ENCODE results near the gene GLOD4.
"Not testable (repeated sequence)": the region's sequence is repeated elsewhere in the genome, so short reads cannot be mapped to it uniquely, and the experiment has no call there.

Gene GLOD4

GRCh38 chr17:781805-782731 lies at the start of gene GLOD4, which contains the start of gene MRM3:
GLOD4 (minus strand) TSS chr17:782280; CDS start chr17:782255, 25 bp downstream.
MRM3 (plus strand) TSS chr17:782353; CDS start chr17:782379, 26 bp downstream.
- Histone ChIP-seq H3K27me3 (no peaks in the 10 kb centered on the region), H3K36me3 (peaks cover 15% of the 10 kb centered on the region), H3K4me1 (ENCODE audit: control insufficient read depth in 1 of 2, insufficient read depth in 1 of 2, low read depth in 1 of 2, low read length in 1 of 2) (peaks cover 11 to 20% of the 10 kb centered on the region in 2 experiments), H3K4me3 (ENCODE audit: low read depth in 1 of 2, low read length in 1 of 2) (peak within 1 kb of the TSS; percentile 93 to 94), H3K27ac (peak within 1 kb of the TSS; percentile 79), H3K9me3 (no peaks in the 10 kb centered on the region)
- peak; percentile 47 for TF ChIP-seq CTCF (IDR thresholded peaks at IDR 0.05)

- H3K4me1 ChIP-seq (ENCODE audit: control insufficient read depth in 1 of 2, insufficient read depth in 1 of 2, low read depth in 1 of 2, low read length in 1 of 2) = no peaks in the 10 kb centered on the region
- no peak for TF ChIP-seq CTCF (IDR thresholded peaks at IDR 0.05)
- no peaks in the 10 kb centered on the region for H3K36me3 ChIP-seq
- H3K27me3 ChIP-seq = no peaks in the 10 kb centered on the region
- no peak overlapping the region for H3K27ac ChIP-seq
- no peak overlapping the region for H3K4me3 ChIP-seq (ENCODE audit: low read depth in 1 of 2, low read length in 1 of 2)
- H3K9me3 ChIP-seq = no peaks in the 10 kb centered on the region
Observed at GRCh38 chr17:830950-831349, 48.9 kb upstream of the GLOD4 start.

- TF ChIP-seq CTCF (IDR thresholded peaks at IDR 0.05) = no peak
- Histone ChIP-seq H3K27ac (no peak overlapping the region), H3K4me3 (ENCODE audit: low read depth in 1 of 2, low read length in 1 of 2) (no peak overlapping the region), H3K27me3 (no peaks in the 10 kb centered on the region), H3K9me3 (no peaks in the 10 kb centered on the region), H3K4me1 (ENCODE audit: control insufficient read depth in 1 of 2, insufficient read depth in 1 of 2, low read depth in 1 of 2, low read length in 1 of 2) (no peaks in the 10 kb centered on the region), H3K36me3 (no peaks in the 10 kb centered on the region)
Observed at GRCh38 chr17:830381-830780, 48.3 kb upstream of the GLOD4 start.

GRCh38 chr17:829614-830013 lies 47.5 kb upstream of the GLOD4 start:
- H3K4me1 ChIP-seq (ENCODE audit: control insufficient read depth in 1 of 2, insufficient read depth in 1 of 2, low read depth in 1 of 2, low read length in 1 of 2); H3K27ac ChIP-seq; H3K27me3 ChIP-seq; H3K36me3 ChIP-seq; H3K9me3 ChIP-seq; H3K4me3 ChIP-seq (ENCODE audit: low read depth in 1 of 2, low read length in 1 of 2): not testable (repeated sequence)

GRCh38 chr17:828761-829160 lies 46.7 kb upstream of the GLOD4 start:
- no peak for TF ChIP-seq CTCF (IDR thresholded peaks at IDR 0.05)
- Histone ChIP-seq H3K27ac (no peak overlapping the region), H3K36me3 (no peaks in the 10 kb centered on the region)

GRCh38 chr17:826778-827177 lies 44.7 kb upstream of the GLOD4 start:
- H3K4me1 ChIP-seq (ENCODE audit: control insufficient read depth in 1 of 2, insufficient read depth in 1 of 2, low read depth in 1 of 2, low read length in 1 of 2) = no peaks in the 10 kb centered on the region
- H3K36me3 ChIP-seq = no peaks in the 10 kb centered on the region
- no peaks in the 10 kb centered on the region for H3K27me3 ChIP-seq
- no peak overlapping the region for H3K4me3 ChIP-seq (ENCODE audit: low read depth in 1 of 2, low read length in 1 of 2)
- TF ChIP-seq CTCF (IDR thresholded peaks at IDR 0.05) = no peak
- no peaks in the 10 kb centered on the region for H3K9me3 ChIP-seq
- H3K27ac ChIP-seq = no peak overlapping the region

More at GRCh38 chr17:828761-829160, 46.7 kb upstream of the GLOD4 start:
- no peak overlapping the region for H3K4me3 ChIP-seq (ENCODE audit: low read depth in 1 of 2, low read length in 1 of 2)
- no peaks in the 10 kb centered on the region for H3K9me3 ChIP-seq
- H3K4me1 ChIP-seq (ENCODE audit: control insufficient read depth in 1 of 2, insufficient read depth in 1 of 2, low read depth in 1 of 2, low read length in 1 of 2) = no peaks in the 10 kb centered on the region
- no peaks in the 10 kb centered on the region for H3K27me3 ChIP-seq
